Erythroblast (primary cell): ENCODE measurements around the gene EPB41L2.

ENCODE experiments used
- GATA1 ChIP-seq: IDR thresholded peaks from 2 replicates; pipeline ENCODE4 v1.6.1; 2011; ENCODE audit warnings: low read depth, mild to moderate bottlenecking, control low read depth, low read length, moderate library complexity
- POLR2A ChIP-seq: IDR thresholded peaks from 2 replicates; pipeline ENCODE4 v1.6.1; 2011; ENCODE audit warnings: mild to moderate bottlenecking, low read length

DNA sequence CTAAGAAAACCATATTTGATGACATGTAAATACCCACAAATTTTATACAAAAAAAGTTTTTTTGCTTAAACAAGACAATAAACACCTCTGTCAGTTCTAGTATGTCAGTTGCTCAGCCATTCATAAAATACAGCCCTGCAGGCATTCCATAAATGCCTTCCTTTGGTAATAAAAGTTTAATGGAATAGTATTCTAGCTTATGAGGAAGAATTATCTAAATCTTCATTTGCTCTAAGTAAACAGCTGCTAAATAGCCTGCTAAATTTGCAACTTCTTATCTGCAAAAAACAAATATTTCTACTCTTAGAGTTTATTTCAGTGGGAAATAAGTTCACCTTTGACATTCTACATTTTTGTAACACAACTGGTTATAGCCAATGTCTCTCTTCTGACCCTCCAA, 127.1 kb downstream of the EPB41L2 start:
- TF ChIP-seq POLR2A = no peak
- no peak for TF ChIP-seq GATA1
